Fibroblast of pulmonary artery (primary cell): ENCODE results near the gene SGSM1.

Experiments used
- DNase-seq: peaks from one replicate; pipeline ENCODE4 v3.0.0-alpha.2; 2010; ENCODE audit warnings: low read depth
- H3K4me3 ChIP-seq: replicated peaks from 2 replicates; pipeline ENCODE4 v1.5.1; 2011; ENCODE audit warnings: low read depth, mild to moderate bottlenecking, control low read depth, low read length, moderate library complexity
- CTCF ChIP-seq: IDR thresholded peaks from 2 replicates; pipeline ENCODE4 v1.5.1; 2011; ENCODE audit warnings: mild to moderate bottlenecking, control low read depth, low read length, inconsistent platforms; ENCODE audit errors: missing control alignments

The SGSM1 gene

GRCh38 chr22:24954856-24955255 is 148.8 kb downstream of the SGSM1 start:
- H3K4me3 ChIP-seq = no peak overlapping the region
- no peak for TF ChIP-seq CTCF
- no peak for DNase-seq

GRCh38 chr22:24957043-24957442 is 151.0 kb downstream of the SGSM1 start:
- no peak for TF ChIP-seq CTCF
- H3K4me3 ChIP-seq = no peak overlapping the region
- DNase-seq = no peak

GRCh38 chr22:24961217-24961844 is 155.3 kb downstream of the SGSM1 start:
- no peak for TF ChIP-seq CTCF
- no peak overlapping the region for H3K4me3 ChIP-seq
- DNase-seq = no peak

- DNase-seq = no peak
- H3K4me3 ChIP-seq = no peak overlapping the region
- no peak for TF ChIP-seq CTCF
Measured at GRCh38 chr22:24962094-24962493, 156.1 kb downstream of the SGSM1 start.

- no peak for TF ChIP-seq CTCF
- no peak overlapping the region for H3K4me3 ChIP-seq
- DNase-seq = no peak
Measured at GRCh38 chr22:24962835-24963234, 156.8 kb downstream of the SGSM1 start.

- no peak overlapping the region for H3K4me3 ChIP-seq
- no peak for TF ChIP-seq CTCF
- no peak for DNase-seq
Measured at GRCh38 chr22:24964441-24964840, 158.4 kb downstream of the SGSM1 start.

GRCh38 chr22:24965822-24966626 is 160.0 kb downstream of the SGSM1 start:
- H3K4me3 ChIP-seq = no peak overlapping the region
- DNase-seq = no peak
- TF ChIP-seq CTCF = no peak
